ENCODE data around the gene RPRD2. TPM values are rescaled to one million over a fixed set of nuclear protein-coding genes. Genes with fewer than 3 reads are reported as not detected.

The RPRD2 gene
- total and polyA plus RNA-seq, 9 of the 15 experiments (the other 6 are each of a cell fraction or from before 2014, with no cell fraction given) = 1.5 to 21.6 (median 7.7) TPM

GRCh38 chr1:150477733-150478132 lies 113.8 kb downstream of the RPRD2 start (continued):
- TF ChIP-seq ZNF318 (IDR thresholded peaks at IDR 0.05; ENCODE audit: borderline replicate concordance in 1 of 2, low read depth in 1 of 2) (no peak), TAF7 (tag; IDR thresholded peaks at IDR 0.05) (no peak), PPARD (CRISPR knock-in tag; IDR thresholded peaks at IDR 0.05) (no peak), HDAC6 (IDR thresholded peaks at IDR 0.05; ENCODE audit: low read depth, low read length) (no peak), MAZ (CRISPR knock-in tag; conservative IDR thresholded peaks at IDR 0.05 in 1 of 2, IDR thresholded peaks at IDR 0.05 in 1 of 2) (no peak), ZSCAN29 (IDR thresholded peaks at IDR 0.05) (no peak), FOXK2 (conservative IDR thresholded peaks at IDR 0.05 in 1 of 2, IDR thresholded peaks at IDR 0.05 in 1 of 2; ENCODE audit: low read depth in 2 of 2) (peak in 1 of 2 experiments; percentile 36; a peak in 1 of 4 replicates), KDM1A (IDR thresholded peaks at IDR 0.05) (no peak), NFXL1 (CRISPR knock-in tag; IDR thresholded peaks at IDR 0.05) (no peak), ARHGAP35 (IDR thresholded peaks at IDR 0.05; ENCODE audit: partially characterized antibody) (no peak), ARID1B (IDR thresholded peaks at IDR 0.05) (0 out of 2 replicates have a peak, but pooled peaks have one; percentile 26), RBM39 (optimal IDR thresholded peaks at IDR 0.05; ENCODE audit: low read depth, low read length) (no peak)
- TF ChIP-seq, protein P1, sequence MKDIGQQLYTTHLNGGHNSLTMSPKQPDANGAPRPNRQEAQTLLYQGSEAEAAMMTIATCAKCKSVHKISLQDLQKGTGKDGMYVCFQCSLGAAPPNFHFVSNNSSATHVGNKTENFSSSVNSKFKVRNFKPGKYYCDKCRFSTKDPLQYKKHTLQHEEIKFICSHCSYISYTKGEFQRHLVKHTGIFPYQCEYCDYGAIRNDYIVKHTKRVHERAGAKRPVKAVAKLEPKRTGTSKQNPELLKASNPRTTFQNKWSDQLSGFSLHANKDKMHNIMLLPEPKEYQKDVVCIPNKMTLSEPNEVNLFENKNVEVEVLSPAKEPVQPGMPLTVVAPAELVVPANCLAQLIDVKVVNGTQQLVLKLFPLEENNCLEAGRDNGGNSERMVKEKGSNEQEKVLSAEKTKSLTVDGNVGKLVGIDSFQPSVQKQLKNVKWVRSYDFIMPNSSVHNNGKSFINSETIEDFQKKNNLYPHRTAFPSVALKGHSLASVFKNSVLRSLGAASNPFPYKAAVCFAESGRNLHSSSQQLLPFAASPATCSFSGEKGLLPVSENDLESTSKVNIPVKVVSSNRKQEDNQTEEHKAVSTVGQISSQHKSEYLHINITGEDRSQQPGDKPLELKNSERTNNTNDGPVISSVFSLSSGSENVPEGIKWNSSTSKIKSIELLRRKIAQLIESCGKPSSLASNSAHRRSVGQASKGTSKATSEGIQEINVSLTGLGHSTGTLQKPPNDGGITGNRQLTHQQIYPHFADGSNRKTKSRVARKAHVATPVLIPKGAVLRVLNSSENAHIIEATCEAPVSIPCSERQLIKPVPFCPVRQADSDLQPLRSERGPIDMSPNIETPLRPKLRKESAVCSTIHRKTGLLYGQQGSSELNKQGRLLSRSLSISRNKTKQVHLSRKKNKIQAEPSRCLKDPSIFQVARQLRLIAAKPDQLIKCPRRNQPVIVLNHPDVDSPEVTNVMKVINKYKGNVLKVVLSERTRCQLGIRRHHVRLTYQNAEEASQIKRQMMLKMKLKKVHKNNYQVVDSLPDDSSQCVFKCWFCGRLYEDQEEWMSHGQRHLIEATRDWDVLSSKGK (CRISPR knock-in tag; IDR thresholded peaks at IDR 0.05) = no peak
- TF ChIP-seq, protein P2, sequence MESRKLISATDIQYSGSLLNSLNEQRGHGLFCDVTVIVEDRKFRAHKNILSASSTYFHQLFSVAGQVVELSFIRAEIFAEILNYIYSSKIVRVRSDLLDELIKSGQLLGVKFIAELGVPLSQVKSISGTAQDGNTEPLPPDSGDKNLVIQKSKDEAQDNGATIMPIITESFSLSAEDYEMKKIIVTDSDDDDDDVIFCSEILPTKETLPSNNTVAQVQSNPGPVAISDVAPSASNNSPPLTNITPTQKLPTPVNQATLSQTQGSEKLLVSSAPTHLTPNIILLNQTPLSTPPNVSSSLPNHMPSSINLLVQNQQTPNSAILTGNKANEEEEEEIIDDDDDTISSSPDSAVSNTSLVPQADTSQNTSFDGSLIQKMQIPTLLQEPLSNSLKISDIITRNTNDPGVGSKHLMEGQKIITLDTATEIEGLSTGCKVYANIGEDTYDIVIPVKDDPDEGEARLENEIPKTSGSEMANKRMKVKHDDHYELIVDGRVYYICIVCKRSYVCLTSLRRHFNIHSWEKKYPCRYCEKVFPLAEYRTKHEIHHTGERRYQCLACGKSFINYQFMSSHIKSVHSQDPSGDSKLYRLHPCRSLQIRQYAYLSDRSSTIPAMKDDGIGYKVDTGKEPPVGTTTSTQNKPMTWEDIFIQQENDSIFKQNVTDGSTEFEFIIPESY (CRISPR knock-in tag; IDR thresholded peaks at IDR 0.05) = no peak
